NCI-H526 (cell line): ENCODE data around the gene CASP8AP2.
"Not testable (repeated sequence)": the region's sequence is repeated elsewhere in the genome, so short reads cannot be mapped to it uniquely, and the experiment has no call there.

Experiments used
- DNase-seq, 2 experiments: peaks; one replicate each; lab custom pipeline; 2025; lab: John Stamatoyannopoulos, UW

The CASP8AP2 gene

GRCh38 chr6:89819336-89820130 lies 10.1 kb upstream of the CASP8AP2 start, which contains the start of gene MDN1:
MDN1 (minus strand) TSS chr6:89819794; CDS start chr6:89819607, 187 bp downstream.
- peak; percentile 92 to 97 for DNase-seq

GRCh38 chr6:89826029-89826528 lies 3.6 kb upstream of the CASP8AP2 start:
- DNase-seq: no peak

- DNase-seq: not testable (repeated sequence)
Measured at GRCh38 chr6:89828475-89828987, 1.1 kb upstream of the CASP8AP2 start.

- peak; percentile 76 to 82 for DNase-seq
Measured at GRCh38 chr6:89828988-89829471, 650 bp upstream of the CASP8AP2 start.

DNA sequence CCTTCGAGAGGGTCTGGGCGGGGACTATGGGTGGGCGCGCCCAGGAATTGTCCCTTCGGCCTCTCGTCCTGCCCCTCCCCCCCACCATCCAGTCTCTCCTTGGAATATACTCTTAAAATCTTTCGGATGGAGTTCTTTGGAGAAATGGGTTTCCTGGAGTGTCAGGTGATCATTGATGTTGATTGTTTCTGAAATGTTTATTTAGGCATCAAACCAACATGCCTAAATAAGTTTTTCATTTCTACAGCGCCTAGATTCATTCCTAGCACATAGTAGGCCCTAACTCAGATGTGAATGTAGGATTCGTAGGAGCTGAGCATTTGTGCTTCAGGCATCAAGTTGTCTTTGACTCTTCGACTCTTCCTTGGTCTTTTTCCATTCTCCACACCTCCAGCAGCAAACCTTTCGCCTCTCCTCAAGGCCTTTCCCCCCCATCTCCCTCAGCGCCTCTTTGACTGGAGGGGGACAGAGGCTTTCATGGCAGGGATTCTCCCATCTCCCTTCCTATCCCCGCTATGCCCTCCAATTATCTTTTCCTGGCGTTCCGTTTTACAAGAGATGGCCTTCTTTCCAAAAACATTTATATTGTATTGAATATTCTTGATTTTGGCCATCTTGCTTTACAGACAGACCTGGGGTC lies 610 bp downstream of the CASP8AP2 start:
- peak in 1 of 2 experiments; percentile 18 for DNase-seq

DNA sequence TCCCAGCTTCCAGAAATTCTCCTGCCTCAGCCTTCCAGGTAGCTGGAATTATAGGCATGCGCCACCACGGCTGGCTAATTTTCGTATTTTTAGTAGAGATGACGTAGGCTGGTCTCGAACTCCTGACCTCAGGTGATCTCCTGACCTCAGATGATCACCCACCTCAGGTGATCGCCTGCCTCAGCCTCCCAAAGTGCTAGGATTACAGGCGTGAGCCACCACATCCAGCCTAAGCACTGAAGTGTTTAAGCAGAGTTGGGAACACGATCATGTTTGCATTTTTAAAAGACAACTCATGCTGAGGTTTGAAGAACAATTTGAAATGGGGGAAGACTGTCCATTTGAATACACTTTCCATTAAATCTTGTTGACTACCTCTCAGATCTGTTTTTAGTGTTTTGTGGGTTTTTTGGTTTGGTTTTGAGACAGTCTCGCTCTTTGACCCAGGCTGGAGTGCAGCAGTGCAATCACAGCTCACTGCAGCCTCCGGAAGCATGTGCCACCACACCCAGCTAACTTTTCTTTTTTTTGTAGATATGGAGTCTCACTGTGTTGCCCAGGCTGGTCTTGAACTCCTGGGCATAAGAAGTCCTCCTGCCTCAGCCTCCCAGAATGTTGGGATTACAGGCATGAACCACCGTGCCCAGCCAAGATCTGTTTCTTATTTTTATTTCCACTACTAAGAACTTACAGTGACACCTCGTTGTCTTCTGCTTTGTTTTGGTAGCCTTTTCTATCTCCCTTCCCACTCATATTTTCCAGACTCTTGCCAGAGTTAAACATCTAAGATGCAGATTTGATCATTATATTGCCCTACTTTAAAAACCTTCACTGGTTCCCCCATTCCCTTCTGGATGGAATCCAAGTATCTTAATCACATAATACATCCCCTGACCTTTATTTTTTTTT lies 5.5 kb downstream of the CASP8AP2 start:
- no peak for DNase-seq

GRCh38 chr6:89836639-89837222 lies 7.1 kb downstream of the CASP8AP2 start:
- DNase-seq: no peak

GRCh38 chr6:89840538-89840937 lies 10.9 kb downstream of the CASP8AP2 start:
- DNase-seq: no peak

GRCh38 chr6:89842228-89842627 lies 12.5 kb downstream of the CASP8AP2 start:
- DNase-seq: no peak

DNA sequence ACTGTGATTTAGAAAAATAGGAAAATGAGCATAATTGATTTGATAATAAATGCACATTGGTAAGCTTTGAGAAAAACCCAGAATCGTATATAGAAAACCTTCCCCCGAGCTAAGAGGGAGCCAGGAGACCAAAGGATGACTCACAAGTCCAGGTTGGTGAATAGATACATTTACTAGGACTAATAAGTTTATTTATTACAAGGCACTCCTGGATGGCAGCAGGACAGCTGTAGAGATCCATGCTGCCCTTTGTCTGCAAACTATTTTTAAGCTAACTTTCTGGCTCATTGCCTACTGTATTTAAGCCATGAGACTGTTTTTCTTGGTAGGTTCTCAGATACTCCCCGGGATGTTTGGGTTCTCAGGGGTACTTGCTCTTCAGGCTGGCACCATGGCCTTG lies 13.4 kb downstream of the CASP8AP2 start:
- DNase-seq: no peak

GRCh38 chr6:89847513-89847912 lies 17.8 kb downstream of the CASP8AP2 start:
- DNase-seq: not testable (repeated sequence)

DNA sequence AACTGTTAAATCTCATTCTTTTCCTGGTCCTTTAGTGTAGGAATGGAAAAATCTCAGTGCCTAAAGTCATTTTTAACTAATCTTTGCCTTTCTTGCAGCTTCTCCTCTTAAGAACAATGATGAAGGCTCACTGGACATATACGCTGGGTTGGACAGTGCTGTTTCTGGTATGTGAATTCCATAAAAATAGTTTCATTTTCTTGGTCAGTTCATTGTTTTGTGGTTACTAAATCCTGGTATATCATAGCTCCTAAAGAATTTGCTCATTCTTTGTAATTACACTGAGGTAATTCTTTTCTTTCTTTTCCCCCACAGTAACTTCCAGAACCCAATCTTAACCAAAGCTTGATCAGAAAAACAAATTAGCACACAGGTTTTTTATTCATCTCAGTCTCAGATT lies 23.4 kb downstream of the CASP8AP2 start:
- DNase-seq: no peak

- DNase-seq: no peak
Measured at GRCh38 chr6:89858041-89858440, 28.4 kb downstream of the CASP8AP2 start.

DNA sequence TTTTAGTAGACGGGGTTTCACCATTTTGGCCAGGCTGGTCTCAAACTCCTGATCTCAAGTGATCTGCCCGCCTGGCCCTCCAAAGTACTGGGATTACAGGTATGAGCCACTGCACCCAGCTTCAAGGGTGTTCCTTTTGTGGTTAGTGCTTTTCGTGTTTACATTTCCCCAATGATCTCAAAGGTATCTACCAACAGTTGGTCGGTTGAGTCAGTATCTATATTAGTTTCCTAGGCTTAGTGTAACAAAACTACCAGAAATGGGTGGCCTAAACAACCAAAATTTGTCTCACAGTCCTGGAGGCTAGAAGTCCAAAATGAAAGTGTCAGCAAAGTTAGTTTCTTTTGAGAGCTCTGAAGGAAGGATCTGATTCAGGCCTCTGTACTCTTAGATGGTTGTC lies 30.1 kb downstream of the CASP8AP2 start:
- no peak for DNase-seq

GRCh38 chr6:89862273-89862672 lies 32.6 kb downstream of the CASP8AP2 start:
- no peak for DNase-seq

DNA sequence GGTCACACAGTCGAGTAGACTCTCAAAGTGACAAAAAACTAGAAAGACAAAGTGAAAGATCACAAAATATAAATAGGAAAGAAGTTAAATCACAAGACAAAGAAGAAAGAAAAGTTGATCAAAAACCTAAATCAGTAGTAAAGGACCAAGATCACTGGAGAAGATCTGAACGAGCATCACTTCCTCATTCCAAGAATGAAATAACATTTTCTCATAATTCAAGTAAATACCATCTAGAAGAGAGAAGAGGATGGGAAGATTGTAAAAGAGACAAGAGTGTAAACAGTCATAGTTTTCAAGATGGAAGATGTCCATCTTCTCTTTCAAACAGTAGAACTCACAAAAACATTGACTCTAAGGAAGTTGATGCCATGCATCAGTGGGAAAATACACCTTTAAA lies 33.0 kb downstream of the CASP8AP2 start:
- DNase-seq: no peak

DNA sequence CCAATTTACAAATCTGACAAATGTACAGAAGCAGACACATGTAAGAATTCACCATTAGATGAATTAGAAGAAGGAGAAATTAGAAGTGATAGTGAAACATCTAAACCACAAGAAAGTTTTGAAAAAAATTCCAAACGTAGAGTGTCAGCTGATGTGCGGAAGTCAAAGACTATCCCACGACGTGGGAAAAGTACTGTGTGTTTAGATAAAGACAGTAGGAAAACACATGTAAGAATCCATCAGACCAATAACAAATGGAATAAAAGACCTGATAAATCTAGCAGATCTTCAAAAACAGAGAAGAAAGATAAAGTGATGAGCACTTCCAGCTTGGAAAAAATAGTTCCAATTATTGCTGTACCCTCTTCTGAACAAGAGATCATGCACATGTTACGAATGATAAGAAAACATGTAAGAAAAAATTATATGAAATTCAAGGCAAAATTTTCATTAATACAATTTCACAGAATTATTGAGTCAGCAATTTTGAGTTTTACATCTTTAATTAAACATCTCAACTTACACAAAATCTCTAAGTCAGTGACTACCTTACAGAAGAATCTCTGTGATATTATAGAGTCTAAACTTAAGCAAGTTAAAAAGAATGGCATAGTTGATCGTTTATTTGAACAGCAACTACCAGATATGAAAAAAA lies 36.5 kb downstream of the CASP8AP2 start:
- DNase-seq: no peak

- DNase-seq: no peak
Measured at GRCh38 chr6:89873721-89874120, 44.0 kb downstream of the CASP8AP2 start.

DNA sequence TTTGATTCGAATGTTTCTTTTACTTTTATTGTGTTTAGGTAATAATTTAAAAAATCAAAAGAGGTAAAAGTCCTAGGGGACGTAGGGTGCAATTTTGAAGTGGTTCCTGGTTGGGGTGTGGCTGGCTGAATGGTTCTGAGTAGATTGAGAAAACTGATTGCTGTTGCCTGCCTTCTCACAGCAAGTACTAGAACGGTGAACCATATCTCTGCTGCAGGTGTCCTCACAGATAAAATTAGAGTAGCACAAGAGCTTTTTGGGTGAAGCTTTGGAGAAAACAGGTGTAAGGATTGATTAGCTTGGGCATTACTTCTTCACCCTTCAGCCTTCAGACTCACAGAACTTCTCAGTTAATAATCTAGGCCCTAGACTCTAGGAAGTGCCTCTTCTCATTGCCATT lies 44.8 kb downstream of the CASP8AP2 start:
- DNase-seq: no peak

DNA sequence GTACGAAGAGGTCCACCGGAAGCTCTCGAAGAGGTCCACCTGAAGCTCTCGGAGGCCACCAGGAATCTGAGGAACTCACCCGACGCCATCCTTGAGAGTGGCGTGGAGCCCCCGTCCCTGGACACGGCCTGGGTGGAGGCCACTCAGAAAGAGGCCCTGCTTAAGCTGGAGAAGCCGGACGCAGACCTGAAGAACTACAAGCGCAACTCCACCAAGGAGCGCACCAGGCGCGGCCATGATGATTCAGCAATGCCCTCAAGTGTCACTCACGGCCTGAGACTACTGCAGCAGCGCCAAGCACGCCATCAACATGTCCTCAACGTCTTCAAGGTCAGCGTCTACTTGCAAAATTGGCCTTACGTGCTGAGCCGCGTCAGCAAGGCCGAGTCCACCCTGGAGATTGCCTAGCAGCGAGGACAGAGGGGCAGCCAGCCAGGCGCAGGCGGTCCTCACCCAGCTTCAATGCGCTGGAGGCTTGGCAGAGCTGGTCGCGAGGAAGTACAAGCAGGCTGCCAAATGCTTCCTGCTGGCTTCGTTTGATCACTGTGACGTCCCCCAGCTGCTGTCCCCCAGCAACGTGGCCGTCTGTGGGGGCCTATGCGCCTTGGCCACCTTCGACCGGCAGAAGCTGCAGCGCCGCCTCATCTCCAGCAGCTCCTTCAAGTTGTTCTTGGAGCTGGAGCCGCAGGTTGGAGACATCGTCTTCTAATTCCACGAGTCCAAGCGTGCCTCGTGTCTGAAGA lies 56.9 kb downstream of the CASP8AP2 start:
- no peak for DNase-seq
